IPS-NIHi7 (cell line): ENCODE results near the gene C2orf68.
A peak's percentile ranks its signal among the peaks of the same experiment; 100 is the strongest.
"Not testable (repeated sequence)": the region's sequence is repeated elsewhere in the genome, so short reads cannot be mapped to it uniquely, and the experiment has no call there.

Source experiments
- DNase-seq: peaks from one replicate; pipeline ENCODE4 v3.0.0; 2012; ENCODE audit warnings: mixed read lengths; ENCODE audit errors: extremely low spot score

The C2orf68 gene

GRCh38 chr2:85599468-85600234, 12.2 kb downstream of the C2orf68 start:
- DNase-seq, result no peak

DNA sequence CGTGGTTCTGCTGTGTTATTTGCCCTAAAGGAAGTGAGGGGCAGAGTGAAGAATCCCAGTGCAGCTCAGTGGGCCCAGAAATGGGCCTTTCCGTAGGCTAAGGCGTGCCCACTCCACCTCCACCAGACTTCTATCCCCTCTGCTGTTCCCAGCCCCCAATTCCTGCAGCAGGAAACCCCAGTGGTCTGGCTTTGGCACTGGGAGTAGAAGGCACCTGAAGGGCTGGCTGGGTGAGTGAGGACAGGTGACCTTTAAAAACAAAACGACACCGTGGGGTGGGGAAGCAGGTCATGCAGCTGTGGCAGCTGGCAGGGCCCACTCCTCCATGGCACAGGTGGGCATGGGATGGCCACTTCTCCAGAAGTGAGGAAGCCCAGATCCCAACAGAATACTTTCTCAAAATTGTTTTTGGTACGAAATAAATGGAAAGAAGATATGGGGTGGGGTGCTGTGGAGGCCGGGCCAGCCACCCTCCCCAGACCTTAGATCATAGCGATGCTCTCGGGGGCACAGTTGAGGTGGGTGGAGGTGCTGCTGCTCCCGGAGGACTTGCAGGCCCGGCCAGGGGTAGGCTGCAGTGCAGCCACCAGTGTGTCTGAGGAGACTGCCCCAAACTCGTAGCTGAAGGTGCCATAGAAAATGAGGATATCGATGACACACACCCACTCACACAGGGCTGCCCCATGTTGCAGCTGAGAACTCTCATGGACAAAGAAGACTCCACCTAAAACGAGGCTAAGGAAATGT, 13.1 kb downstream of the C2orf68 start:
- no peak for DNase-seq

DNA sequence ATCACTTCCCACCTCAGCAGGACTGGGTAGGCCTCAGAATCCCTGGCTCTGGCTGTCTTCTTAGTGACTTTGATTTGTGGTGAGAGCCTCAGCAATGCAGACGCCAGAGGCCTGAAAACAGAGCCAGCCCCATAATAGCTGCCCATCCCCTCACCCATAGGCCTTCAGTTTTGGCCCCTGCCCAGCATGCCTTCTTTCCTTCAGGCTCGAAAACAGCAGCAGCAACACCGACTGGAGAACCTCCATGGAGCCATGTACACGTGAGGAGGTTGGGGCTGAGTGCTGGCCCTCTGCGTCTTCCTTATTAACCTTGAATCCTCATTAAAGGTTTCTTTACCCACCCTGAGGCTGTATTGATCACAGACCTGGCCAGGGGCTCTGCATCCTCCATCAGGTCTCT, 14.6 kb downstream of the C2orf68 start:
- no peak for DNase-seq

DNA sequence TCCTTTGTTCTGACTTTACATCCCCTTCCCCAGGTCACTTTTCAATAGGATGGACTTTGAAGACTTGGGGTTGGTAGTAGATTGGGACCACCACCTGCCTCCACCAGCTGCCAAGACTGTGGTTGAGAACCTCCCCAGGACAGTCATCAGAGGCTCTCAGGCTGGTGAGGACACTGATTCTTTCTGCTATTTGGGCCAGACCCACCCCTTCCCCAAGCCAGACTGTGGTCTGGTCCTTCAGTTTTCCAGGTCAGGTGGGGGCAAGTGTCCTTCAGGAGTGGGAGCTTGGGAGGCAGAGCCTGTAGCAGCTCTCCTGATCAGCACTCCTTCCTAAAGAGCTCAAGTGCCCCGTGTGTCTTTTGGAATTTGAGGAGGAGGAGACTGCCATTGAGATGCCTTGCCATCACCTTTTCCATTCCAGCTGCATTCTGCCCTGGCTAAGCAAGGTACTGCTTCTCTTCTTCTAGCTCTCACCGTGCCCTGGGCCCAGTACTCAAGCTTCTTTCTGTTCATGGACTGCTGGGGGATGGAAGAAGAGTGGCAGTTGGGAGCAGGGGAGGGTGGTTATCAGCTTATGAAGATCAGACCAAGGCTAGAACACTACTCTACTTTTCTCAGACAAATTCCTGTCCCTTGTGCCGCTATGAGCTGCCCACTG, 15.3 kb downstream of the C2orf68 start:
- DNase-seq, result no peak

- DNase-seq, result no peak
These were observed 15.9 kb downstream of the C2orf68 start for GRCh38 chr2:85596026-85596333.

DNA sequence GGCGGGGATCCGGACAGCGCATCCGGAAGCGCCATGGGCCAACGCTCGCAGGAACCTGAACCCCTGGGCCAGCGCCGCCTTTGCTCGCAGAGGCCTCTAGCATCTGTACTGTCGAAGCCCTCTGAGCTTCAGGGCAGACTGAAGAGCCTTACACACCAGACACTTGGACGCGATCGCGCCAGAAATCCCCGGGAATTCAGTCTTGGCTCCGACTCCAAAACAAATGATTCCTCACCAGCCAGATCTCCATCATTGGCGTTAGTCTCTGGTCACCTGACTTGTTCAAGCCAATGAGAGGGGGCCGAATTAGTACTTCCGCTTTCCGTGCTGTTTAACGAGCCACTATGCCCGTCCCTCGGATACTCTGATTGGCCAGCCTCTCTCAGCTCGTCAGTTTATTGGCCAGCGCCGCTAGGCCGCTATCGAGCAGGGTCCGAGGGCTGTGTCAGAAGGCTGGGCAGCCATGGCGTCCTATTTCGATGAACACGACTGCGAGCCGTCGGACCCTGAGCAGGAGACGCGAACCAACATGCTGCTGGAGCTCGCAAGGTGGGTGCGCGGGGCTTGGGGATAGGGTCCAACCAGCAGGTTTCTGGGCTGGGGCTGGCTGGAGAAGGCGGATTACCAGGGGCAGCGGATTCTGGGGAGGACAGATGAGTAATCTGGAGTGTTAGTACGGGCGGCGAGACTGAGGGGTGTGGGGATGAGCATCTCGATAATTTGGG, 16.4 kb downstream of the C2orf68 start, which contains the start of gene RNF181:
Gene RNF181 (plus strand): TSS at position 445 of the 725 bp plus-strand sequence. CDS start 19 bp downstream, at position 464.
- DNase-seq, result peak; percentile 97

DNA sequence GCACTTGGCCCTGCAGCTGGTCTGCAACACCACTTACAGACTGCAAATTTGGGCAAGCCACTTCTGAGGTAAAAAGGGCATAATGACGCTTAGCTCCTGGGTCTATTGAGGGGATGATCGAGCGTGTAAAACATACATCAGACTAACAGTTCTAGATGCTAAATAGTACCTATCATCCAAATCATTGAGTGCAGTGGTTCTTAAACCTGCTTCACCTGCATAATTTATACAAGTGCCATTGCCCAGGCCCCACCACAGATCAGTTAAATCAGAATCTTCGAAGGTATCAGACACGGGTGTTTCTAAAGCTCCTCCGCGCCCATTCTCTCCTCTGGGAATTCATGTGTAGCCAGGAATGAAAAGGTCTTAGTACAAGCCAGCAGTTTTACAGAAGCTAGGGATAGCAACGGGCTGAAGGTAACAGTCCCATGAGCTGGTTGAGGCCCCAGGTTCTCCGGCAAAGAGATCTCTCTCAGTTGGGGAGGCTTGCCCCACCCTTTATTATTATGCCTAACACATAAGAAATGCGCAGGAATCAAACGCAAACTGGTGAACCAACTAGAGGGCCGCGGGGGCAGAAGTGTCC, 17.1 kb downstream of the C2orf68 start:
- no peak for DNase-seq

- no peak for DNase-seq
These were observed 18.8 kb downstream of the C2orf68 start for GRCh38 chr2:85593023-85593422.

GRCh38 chr2:85592299-85592698, 19.6 kb downstream of the C2orf68 start:
- DNase-seq, result not testable (repeated sequence)

DNA sequence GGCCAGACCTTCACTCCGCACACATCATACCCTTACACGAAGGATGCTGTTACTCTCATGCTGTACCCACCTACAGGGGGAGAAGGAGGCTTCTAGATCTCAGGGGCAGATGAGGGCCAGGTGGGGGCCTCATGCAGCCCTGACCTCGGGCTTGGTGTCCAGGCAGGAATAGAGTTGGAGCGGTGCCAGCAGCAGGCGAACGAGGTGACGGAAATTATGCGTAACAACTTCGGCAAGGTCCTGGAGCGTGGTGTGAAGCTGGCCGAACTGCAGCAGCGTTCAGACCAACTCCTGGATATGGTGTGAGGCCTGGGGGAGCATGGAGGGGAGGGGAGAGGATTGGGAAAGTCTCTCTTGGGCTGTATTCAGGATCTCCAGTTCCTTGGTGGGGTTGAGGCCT, 20.3 kb downstream of the C2orf68 start:
- no peak for DNase-seq

DNA sequence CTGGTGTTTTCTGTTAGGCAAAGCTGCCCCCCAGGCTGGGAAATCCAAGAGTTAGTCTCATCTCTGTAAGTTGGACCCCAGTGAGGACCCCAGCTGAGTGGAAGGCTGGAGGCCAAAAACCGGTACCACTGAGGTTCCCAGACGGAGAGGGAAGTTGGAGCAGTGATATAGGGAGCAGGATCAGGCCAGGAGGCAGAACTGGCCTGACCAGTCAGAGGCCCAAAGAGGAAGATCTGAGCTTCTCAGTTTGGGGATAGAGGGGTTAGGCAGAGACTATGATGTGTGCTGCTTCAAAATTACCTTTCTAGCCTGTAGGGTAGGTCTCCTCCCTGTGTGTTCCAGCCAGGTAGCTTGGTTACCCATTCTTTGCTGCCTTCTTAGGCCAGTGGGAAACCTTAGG, 20.9 kb downstream of the C2orf68 start:
- DNase-seq, result no peak

- no peak for DNase-seq
These were observed 21.7 kb downstream of the C2orf68 start for GRCh38 chr2:85589982-85590791.

- no peak for DNase-seq
These were observed 22.7 kb downstream of the C2orf68 start for GRCh38 chr2:85589181-85589580.

DNA sequence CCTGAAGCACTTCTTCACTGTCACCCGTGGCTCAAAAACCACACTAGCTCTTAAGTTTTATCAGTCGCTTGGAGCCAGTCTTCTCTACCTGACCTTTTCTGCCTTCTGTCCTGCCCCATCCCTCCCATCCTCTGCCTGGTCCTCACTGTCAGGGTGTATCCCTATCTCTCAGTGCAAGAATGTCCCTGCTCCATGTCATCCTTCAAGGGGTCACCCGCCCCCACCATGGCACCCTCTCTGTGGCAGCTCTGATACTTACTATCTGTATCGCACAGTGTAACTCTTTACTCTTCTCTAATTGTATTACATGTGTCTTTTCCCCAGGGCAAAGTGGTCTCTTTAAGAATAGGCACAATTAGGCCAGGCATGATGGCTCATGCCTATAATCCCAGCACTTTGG, 23.2 kb downstream of the C2orf68 start:
- DNase-seq, result no peak

DNA sequence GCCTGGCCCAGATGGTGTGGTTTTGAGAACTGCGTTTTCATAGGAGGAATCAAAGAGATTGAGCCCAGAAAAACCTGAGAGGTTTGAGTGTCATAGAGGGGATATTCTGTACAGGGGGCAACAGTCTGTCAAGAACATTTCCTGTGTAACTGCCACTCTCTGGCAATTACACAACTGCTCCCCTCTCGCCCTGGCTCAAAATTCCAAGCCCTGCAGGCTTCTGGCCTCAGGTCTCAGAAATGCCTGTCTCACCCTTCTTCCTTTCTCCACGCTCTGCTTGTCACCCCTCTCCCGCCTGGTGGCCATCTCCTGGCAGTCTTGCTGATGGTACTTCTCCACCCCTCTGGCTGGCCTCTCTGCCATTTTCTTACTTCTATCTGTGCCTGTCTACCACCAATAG, 23.6 kb downstream of the C2orf68 start:
- DNase-seq, result no peak

DNA sequence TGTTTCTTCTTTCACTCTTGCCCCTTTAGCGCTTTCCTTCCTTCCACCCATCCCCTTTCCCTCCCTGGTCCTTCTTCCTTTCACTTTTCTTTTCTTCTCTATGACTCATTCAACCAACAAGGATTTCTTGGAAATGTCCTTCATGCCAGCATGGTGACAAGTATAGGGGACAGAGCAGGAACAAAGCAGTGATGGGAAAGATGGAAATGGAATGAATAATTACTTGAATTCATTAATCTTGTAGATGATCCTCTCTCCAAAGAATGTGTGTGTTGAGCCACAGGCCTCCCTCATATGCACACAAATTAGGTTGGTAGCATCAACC, 26.1 kb downstream of the C2orf68 start:
- no peak for DNase-seq

DNA sequence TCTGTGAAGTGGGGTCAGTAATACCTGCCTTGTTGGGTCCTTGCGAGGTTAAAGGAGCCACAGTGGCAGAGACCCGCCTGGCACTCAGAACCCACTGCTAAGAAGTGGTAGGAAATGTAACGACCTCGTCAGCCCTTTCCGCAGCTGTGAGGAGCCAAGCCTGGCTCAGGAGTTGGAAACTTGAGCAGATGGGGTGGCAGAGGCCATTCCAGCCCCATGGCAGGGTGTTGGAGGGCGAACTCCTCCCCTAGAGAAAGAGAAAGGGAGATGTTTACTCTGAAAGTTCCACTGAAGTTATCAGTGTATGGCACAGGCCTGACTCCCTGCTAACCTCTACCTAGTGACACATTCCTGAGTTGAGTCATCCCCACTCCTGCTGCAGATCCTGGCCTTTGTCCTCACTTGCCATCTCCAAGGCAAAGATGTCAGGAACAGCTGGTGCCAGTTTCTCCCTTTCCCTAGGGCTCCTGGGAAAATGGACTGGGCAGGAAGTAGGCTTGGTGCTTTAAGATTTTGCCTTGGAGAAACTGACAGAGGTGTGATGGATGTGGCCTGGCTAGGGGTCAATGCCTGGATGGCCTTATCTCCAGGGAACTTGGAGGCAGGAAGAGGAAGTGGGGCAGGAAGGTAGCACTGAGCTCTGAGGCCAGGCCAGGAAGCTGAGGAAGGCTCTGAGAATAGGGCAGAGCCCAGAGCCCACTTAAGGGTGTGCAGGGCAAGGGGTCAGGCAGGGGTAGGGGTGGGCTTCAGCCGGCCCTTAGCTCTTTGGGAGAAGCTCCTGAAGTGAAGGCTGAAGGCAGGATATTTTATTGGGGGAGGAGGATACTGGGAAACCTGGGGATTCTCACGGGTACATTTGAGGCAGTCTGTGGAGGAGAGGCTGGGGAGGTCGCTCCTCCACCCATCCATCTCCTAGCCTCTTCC, 26.7 kb downstream of the C2orf68 start:
- peak; percentile 27 for DNase-seq

GRCh38 chr2:85584354-85584856, 27.5 kb downstream of the C2orf68 start, which contains the start of gene VAMP5:
Gene VAMP5 (plus strand): TSS chr2:85584431. CDS start chr2:85584491, 60 bp downstream.
- peak; percentile 41 for DNase-seq

- no peak for DNase-seq
These were observed 28.1 kb downstream of the C2orf68 start for GRCh38 chr2:85583667-85584353.
